Stimulated activated naive CD4-positive, alpha-beta T cell treated with Interleukin-2 at 50 U/mL for 16 hours (primary cell): ENCODE data around the gene RCAN1.
"Not testable (repeated sequence)": the region's sequence is repeated elsewhere in the genome, so short reads cannot be mapped to it uniquely, and the experiment has no call there.

ENCODE experiments used
- DNase-seq: peaks from one replicate; lab custom pipeline; 2025; lab: John Stamatoyannopoulos, UW

Gene RCAN1

DNA sequence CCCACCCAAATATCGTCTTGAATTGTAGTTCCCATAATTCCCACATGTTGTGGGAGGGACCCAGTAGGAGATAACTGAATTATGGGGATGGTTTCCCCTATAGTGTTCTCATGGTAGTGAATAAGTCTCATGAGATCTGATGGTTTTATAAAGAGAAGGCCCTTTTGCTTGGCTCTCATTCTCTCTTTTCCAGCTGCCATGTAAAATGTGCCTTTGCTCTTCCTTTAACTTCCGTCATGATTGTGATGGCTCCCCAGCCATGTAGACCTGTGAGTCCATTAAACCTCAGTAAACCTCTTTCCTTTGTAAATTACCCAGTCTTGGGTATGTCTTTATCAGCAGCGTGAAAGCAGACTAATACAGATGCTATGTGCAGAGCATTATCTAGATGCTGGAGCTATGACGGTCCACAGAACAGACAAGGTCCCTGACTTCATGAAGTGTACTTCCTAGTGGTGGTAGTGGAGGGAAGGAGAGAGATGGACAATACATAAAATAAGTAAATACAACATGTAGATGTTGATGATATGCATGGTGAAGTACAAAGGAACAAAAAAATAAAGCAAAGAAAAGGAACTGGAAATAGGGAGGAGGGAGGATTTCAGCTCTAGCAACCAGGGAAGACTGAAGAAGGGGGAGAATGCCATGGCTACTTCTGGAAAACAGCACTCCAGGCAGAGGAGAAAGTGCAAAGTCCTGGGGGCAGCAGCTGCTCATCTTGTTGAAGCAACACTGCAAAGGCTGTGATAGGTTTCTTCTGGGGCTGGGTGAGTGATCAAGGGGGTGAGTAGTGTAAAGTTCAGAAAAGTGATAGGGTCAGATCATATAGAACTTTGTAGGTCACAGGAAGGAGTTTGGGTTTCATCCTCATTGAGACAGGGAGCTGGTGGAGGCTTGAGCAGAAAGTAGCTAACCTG lies 6.8 kb upstream of the RCAN1 start:
- DNase-seq: no peak

DNA sequence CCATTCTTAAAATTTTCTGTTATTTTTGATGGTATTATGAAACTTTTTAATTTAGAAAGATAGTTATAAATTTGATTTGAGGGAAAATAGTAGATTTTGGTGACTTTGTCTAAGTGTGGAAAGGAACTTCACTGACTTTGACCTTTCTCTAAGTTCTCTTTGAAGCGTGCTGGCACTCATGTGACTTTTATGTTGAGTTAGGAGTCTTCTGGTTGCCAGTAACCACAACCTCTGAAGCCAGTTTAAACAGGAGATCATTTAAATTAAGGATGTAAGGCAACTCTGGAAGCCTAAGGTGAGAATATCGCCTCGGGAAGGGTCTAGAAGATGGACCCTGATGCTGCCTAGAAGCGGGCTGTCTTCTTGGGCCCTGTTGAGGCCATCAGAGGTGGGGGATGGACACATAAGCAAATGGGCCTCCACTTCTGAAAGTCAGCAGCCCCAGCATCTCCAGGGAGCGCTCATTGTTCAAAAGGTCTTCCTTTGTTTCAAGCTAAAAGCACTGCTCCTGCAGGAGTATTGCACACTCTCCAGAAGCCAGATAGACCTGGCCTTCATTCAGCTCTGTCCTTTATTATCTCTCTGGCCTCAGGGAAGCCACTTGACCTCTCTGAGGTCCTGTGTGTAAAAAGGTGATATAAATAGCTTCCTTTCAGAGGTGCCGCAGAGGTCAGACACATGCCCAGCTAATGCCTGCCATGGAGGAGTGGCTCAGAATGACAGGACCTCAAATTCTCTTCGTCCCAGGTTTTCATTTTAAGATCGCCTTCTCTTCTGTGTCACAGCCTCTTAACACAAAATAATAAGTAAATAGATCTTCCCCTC lies 5.1 kb upstream of the RCAN1 start:
- no peak for DNase-seq

DNA sequence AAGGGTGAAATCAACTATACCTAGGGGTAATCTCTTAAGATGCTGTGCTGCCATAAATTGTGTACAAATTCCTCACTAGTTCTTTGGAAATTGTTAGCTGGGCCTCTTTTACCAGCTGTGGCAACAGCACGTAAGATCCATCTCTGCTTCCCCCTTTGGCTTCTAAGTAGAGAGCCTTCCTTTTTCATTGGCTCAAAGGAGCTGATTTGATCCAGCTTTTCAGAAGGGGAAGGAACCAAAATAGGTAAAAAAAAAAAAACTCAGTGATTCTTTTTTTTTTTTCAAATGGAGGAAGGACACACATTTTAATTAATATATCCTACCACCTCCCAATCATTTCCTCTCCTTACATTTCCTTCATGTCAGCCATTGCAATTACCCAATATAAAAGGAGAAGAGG lies 4.0 kb upstream of the RCAN1 start:
- DNase-seq: no peak

DNA sequence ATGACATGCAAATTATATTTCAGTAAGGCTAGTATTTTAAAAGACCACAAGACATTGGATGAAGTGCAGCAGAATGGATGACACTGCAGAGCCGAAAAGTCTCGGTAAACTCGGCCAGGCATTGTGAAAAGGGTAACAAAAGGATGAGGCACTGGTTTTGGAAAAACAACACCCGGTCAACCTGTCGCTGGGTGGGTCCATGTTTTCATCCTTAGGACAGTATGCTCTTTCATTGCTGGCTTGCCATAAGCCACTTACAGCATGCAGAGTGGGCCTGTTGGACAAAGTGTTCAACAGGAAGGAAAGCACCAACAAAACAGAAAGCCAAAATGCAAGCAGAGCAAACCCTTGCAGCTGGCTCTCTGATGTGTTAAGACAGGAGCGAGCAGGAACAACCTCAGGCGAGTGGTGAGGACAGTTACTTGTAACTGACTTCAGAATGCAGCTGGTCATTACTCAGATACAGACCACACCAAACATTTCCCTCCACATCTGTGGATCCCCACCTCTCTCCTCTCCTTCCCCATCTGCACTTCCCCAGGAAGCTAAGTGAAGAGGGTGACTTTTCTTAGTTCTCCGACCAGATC lies 2.9 kb upstream of the RCAN1 start:
- no peak for DNase-seq

DNA sequence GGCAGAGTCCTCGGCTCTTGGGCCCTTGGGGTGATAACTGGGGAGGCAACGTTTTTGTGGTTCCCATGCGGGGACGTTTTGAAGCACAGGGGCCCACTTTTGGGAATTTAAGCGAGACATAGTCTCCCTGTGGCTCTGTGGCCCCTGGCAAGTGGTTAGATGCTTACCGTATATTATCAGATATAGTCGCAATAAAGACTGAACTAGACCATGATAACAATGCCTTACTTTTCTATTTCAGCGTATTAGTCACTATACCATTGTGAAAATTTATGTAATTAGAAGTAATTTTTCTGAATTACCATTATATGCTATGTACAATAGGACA lies 538 bp upstream of the RCAN1 start:
- no peak for DNase-seq

DNA sequence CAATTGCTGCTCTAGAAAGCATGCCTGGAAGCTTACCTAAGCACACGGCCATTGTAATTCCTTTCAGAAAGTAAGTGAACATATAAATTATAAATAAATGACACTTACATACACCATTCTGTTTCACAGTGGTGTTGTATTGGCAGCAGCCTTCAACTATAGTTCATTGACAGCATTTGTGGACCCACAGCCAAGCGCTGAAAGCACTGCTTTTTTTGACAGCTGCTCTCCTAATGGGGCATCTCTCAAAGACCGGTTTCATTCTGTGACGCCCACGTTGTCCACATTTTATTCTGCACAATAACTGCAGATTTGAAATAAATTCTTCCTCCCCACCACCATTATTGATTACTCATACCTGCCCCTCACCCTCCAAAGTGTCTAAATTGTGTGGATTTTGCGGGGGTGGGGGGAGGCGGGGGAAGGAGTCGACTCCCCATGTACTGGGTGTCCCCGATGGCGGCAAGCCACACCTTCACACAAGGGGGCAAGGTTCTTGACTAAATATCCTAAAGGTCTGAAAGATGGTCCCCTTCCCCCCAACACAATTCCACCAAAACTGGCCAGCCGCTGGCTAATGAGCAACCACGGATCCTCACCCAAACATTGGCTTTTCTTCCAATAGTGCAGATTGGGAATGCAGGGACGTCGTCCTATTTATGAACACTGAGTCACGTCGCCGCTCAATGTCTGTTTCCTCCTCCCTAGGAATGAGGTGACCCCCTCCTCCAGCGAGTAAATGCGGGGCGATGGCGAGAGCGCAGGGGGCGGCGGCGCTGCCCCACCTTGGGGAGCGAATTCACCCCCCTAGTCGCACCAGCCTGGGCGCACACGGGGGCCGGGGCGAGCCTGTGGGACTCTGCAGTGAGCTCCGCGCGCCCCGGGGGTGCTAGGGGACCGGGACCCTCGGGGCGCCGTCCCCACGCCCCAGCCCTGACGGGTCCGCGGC lies 960 bp downstream of the RCAN1 start:
- no peak for DNase-seq

DNA sequence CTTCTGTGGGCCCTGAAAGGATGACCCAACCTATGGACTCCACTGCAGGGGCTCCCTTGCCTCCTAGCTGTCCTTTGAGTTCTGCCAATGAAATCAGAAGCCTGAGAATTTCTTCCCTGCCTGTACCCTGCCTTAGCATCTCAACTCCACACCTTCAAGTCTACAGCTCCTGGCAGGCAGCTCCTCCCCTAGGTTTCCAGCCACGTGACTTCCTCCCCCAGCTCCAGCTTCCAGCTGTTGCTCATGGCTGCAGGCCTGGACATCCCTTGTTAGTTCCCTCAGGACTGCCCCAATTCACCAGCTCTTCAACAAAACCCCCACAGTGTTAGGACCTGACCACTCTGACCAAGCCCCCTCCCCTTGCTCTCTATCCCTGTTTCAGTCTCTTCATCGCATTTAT lies 2.4 kb downstream of the RCAN1 start:
- DNase-seq: no peak

DNA sequence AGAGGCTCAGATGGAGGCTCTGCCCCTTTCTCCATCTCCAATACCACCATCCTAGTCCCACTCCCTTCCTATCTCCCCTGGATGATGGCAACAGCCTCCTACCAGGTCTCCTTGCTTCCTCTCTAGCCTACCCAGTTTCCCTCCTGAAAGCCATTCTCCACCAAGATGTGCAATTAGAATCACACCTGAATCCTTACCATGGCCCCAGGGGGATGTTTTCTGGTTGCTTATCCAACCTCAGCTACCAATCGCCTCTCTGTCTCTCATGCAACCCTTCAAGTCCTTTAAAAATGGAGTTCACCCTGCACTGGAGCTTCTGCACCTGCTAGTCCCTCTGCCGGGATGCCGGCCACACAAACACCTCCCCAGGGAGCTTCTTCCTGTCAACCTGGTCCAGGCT lies 2.9 kb downstream of the RCAN1 start:
- no peak for DNase-seq

DNA sequence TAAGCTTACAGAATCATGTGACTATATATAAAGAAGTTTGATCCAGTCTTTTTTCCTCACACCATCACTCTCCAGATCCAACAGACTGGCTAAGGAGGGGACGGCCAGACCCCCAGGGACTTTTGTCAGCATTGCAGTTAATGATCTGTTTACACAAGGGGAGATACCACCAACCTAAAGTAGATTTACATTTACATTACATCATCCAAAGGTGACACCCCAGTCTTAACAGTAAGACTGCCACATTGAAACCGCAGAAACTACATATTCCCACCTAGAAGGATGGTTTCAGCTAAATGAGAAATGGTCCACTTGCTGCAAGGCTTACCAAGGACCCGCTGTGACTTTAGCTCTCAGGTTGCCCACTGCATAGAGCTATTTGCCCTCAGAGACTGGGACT lies 3.4 kb downstream of the RCAN1 start:
- no peak for DNase-seq

DNA sequence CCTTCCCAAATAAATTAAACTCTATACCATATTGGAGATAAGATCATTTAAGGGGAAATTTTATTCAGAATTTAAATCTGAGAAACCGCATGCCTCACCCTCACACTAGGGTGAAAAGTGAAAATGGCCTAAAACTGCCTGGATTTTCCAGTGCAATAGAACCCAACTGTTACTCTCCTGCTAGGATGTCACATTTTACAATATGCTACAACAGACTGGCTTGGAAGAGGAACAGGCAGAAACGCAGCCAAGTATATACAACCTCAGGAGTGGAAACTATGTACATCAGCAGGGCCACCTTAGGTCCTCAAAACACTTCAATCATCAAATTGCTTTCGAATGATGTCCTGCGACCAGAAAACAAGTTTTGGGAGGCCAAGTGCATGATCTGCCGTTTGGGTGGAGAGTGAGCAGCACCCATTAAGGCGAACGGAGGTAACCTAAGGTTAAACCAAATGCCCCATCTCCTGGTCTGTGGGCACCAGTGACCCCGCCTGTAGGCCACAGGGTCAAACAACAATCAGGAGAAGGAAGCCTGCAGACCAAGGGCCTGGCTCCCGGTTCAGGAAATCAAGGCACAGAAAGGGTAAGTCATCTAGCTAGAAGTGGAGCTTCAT lies 4.9 kb downstream of the RCAN1 start:
- DNase-seq: no peak

DNA sequence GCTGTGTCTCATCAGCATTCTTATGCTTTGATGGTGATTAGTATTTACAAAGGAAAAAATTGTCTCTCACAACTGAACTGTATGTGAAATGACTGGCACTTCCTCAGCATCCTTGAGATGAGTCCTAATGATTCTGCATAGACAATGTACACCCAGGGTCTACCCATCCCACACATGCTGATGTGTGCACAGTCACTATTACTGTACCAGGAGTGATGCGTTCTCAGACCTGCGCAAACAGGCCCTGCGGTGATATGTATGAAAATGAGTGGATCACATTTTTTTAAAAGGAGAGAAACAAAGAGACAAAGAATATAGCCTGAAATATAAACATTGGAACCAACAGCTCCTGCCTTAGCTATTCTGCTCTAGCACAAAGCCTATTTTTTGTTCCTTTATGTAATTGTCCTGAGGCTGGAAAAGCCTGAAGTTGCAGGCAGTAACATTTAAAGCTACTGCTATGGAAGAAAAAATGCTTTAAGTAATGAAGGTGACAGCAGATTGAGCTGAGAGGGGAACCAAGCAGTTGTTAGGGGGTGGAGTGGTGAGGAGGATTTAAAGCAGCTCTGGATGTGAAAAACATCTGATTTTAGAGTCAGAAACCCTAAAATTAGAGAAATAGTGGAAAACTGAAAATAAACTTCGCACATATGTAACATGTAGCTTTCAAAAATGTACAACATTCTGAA lies 5.5 kb downstream of the RCAN1 start:
- DNase-seq: no peak

DNA sequence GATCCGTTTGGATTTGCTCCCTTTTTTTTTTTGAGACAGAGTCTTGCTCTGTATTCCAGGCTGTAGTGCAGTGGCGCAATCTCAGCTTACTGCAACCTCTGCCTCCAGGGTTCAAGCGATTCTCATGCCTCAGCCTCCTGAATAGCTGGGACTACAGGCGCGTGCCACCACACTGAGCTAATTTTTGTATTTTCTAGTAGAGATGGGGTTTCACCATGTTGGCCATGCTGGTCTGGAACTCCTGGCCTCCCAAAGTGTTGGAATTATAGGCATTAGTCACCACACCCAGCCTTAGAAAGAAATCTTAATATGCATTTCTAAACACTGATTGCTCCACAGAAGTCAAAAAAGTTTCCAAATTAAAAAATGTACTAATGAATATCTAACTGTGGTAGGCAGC lies 7.5 kb downstream of the RCAN1 start:
- not testable (repeated sequence) for DNase-seq

DNA sequence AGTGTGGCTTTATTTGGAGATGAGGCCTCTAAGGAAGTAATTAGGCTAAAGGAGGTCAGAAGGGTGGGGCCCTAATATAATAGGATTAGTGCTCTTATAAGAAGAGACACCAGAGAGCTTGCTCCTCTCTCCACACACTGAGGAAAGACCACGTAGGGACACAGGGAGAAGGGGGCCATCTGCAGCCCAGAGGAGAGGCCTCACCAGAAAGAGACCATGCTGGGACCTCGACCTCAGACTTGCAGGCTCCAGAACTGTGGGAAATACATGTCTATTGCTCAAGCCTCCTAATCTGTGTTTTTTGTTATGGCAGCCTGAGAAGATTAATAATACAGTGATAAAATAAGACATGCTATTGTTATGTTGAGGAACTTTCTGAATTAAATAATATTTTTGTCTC lies 8.3 kb downstream of the RCAN1 start:
- no peak for DNase-seq

DNA sequence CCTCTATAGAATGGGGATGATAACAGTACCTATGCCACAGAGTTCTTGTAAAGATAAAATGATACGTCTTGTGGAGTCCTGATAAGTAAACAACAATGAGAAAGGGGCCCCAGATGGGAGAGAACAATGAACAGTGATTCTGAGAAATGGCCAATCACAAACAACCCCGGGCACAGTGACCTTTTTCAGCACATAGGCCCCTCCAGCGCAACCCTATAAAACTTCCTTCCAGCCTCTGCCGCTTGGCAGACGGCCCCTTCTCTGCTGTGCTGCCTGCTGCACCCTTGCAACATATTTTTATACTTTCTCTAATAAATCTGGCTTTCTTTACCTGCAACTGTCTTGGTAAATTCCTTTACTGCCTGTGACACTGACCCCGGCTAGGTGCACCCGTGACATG lies 8.9 kb downstream of the RCAN1 start:
- no peak for DNase-seq

DNA sequence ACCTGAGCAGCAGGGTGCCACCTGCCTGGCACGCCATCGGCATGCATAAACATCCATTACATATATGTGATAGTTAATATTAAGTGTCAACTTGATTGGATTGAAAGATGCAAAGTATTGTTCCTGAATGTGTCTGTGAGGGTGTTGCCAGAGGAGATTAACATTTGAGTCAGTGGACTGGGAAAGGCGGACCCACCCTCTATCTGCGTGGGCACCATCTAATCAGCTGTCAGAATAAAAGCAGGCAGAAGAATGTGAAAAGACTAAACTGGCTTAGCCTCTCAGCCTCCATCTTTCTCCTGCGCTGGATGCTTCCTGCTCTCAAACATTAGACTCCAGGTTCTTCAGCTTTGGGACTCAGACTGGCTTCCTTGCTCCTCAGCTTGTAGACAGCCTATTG lies 10.0 kb downstream of the RCAN1 start:
- DNase-seq: not testable (repeated sequence)

DNA sequence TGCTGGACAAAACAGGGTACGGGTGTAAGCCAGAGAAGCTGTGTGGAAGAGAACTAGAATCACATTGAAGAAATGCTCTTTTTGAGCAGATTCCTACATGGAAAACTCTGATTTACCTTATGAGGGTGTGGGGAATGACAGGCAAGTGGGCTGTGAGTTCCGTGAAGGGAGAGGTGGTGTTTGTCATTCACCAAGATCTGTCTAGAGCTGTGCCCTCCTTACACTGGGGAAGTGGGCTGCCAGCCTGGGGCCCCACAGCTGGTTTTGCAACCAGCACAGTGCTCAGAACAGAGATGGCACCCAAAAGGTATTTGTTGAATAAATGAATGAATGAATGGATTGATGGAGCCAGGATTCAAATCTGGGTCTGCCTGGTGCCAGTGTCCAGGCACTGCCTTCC lies 10.4 kb downstream of the RCAN1 start:
- DNase-seq: no peak

DNA sequence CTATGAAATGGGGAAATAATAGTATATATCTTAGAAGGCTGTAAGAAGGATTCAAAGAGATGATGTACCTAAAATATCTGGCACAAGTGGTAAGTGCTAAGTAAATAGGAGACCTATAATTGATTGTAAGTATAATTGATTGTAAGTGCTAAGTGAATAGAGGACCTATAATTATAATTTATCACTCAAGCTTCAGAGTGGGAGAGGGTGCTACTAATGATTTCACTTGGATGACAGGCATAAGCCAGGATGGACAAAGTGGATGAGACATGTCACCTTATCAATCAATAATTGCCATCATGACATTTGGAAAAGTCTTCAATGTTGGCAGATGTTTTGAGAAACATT lies 11.2 kb downstream of the RCAN1 start:
- no peak for DNase-seq

DNA sequence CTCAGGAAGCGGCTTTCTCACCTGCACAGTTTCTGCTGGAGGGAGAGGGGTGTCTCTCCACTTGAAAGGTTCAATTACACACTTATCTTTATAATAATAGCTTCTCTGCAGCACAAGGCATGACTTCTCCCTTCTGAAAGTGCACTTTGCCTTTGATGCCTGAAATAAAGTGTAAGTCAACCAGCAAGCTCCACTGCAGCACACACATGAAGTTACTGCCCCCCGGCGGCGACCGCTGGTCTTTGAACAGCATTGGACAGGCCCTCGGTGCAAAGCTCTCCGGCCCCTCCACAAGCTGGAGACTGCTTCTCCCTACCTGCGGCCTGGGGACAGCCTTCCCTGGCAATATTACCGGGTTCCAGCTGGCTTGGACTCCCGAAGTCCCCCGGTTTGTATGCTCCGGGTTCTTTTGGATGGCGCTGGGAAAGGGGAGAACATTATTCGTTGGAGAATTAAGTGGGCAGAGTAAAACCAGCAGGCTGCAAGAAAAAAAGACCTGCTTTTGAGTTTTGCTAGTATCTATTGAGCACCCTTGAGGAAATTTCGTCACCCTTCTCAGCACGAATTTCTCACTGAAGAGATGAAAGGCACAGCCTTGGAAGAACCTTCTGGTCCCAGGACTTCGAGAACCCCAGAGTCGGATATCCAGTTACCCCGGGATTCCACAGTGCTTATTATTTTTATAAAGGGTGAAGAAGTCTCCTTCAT lies 11.8 kb downstream of the RCAN1 start:
- peak; percentile 42 for DNase-seq

DNA sequence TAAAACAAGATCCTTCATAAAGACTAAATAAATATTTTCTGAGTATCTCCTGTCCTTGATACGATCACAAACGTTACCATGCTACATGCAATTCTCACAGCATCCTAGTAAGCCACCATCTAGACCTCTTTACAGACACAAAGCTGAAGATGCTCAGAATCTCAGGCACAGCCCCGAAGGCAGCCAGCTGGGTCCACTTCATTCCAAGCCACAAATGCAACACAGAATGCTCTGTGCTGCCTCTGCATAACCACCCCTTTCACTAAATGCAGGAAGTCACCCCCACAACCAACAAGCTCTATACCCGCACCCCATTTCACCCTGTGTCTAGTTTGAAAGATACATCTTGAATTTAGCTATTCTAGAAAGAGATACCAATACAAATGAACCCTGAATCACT lies 12.9 kb downstream of the RCAN1 start:
- DNase-seq: no peak

DNA sequence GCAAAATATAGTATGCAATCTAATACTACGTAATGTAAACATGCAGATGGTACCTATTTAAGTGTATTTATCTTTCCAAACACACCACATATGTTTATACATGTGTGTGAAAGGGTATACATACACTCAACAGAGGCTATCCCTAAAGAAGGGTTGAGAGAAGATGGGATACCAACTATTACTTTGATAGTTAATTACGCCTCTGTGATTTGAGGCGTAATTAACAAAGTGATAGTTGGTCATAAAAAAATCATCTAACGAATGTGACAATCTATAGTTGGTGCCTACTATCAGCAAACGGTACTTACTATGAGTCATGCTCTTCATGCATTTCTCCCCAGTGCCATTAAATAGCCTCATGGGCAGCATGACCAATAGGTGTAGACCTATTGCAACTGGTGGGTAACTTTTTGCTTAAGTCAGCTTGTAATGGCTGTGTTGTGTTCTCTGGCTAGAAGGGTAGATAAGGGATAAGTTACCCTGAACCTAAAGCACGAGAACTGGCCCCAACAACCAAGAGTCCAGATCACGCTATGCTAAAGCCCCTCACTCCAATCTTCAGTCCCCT lies 15.3 kb downstream of the RCAN1 start:
- DNase-seq: no peak
